HG02870 (cell line): ENCODE data around the gene CENPP.

ENCODE experiments used
- ATAC-seq: cut with Tn5 transposase; IDR thresholded peaks from one replicate; pipeline ENCODE4 v1.9.1; 2021; ENCODE audit warnings: mild to moderate bottlenecking, moderate library complexity; ENCODE audit not compliant: unreplicated experiment

CENPP gene

GRCh38 chr9:92633614-92634278 is 308.0 kb downstream of the CENPP start:
- ATAC-seq: no peak

- peak; percentile 46 for ATAC-seq
These were observed 309.2 kb downstream of the CENPP start for GRCh38 chr9:92634712-92635605.

- no peak for ATAC-seq
These were observed 310.0 kb downstream of the CENPP start for GRCh38 chr9:92635760-92636159.

GRCh38 chr9:92636627-92637026 is 310.9 kb downstream of the CENPP start:
- ATAC-seq: no peak

GRCh38 chr9:92637326-92637725 is 311.6 kb downstream of the CENPP start:
- no peak for ATAC-seq

- no peak for ATAC-seq
These were observed 312.3 kb downstream of the CENPP start for GRCh38 chr9:92637886-92638620.

GRCh38 chr9:92638621-92639101 is 312.9 kb downstream of the CENPP start:
- no peak for ATAC-seq

- no peak for ATAC-seq
These were observed 313.4 kb downstream of the CENPP start for GRCh38 chr9:92639124-92639523.

GRCh38 chr9:92639791-92640271 is 314.1 kb downstream of the CENPP start:
- no peak for ATAC-seq

GRCh38 chr9:92640398-92641091 is 314.8 kb downstream of the CENPP start:
- ATAC-seq: no peak

- no peak for ATAC-seq
These were observed 315.5 kb downstream of the CENPP start for GRCh38 chr9:92641092-92641809.

GRCh38 chr9:92642041-92642451 is 316.3 kb downstream of the CENPP start:
- no peak for ATAC-seq

- no peak for ATAC-seq
These were observed 316.8 kb downstream of the CENPP start for GRCh38 chr9:92642564-92642963.

- ATAC-seq: no peak
These were observed 318.5 kb downstream of the CENPP start for GRCh38 chr9:92644278-92644677.

- no peak for ATAC-seq
These were observed 319.3 kb downstream of the CENPP start for GRCh38 chr9:92645041-92645440.

- ATAC-seq: no peak
These were observed 322.1 kb downstream of the CENPP start for GRCh38 chr9:92647671-92648473.

- ATAC-seq: no peak
These were observed 322.8 kb downstream of the CENPP start for GRCh38 chr9:92648474-92648971.

GRCh38 chr9:92649007-92649406 is 323.3 kb downstream of the CENPP start:
- ATAC-seq: no peak

GRCh38 chr9:92650296-92650695 is 324.5 kb downstream of the CENPP start:
- ATAC-seq: no peak
